ENCODE data around the gene DQX1.
A peak's percentile ranks its signal among the peaks of the same experiment; 100 is the strongest.
"Not testable (repeated sequence)": the region's sequence is repeated elsewhere in the genome, so short reads cannot be mapped to it uniquely, and the experiment has no call there.

DQX1 gene

GRCh38 chr2:74496997-74497776 is 28.8 kb downstream of the DQX1 start:
- no peak for DNase-seq (ENCODE audit: low read depth in 2 of 2)

- no peak for DNase-seq (ENCODE audit: low read depth in 2 of 2)
Measured at GRCh38 chr2:74495440-74495839, 30.6 kb downstream of the DQX1 start.

- no peak for DNase-seq (ENCODE audit: low read depth in 2 of 2)
Measured at GRCh38 chr2:74493546-74493945, 32.5 kb downstream of the DQX1 start.

GRCh38 chr2:74491648-74492544 is 34.1 kb downstream of the DQX1 start:
- no peak for DNase-seq (ENCODE audit: low read depth in 2 of 2)

- DNase-seq (ENCODE audit: low read depth in 2 of 2), result no peak
Measured at GRCh38 chr2:74489906-74490305, 36.1 kb downstream of the DQX1 start.

GRCh38 chr2:74488643-74489481 is 37.2 kb downstream of the DQX1 start:
- DNase-seq (ENCODE audit: low read depth in 2 of 2), result no peak

- DNase-seq (ENCODE audit: low read depth in 2 of 2), result no peak
Measured at GRCh38 chr2:74486141-74486540, 39.9 kb downstream of the DQX1 start.

GRCh38 chr2:74483675-74484164 is 42.3 kb downstream of the DQX1 start:
- not testable (repeated sequence) for DNase-seq (ENCODE audit: low read depth in 2 of 2)

GRCh38 chr2:74482801-74483674 is 43.0 kb downstream of the DQX1 start, which contains the start of the genes CCDC142 and TTC31:
TSS of gene CCDC142 (minus strand) at chr2:74482998. CDS start at chr2:74482837, 161 bp downstream.
TSS of gene TTC31 (plus strand) at chr2:74483081. CDS start at chr2:74483096, 15 bp downstream.
- peak; percentile 85 to 93 for DNase-seq (ENCODE audit: low read depth in 2 of 2)

GRCh38 chr2:74481961-74482800 is 43.9 kb downstream of the DQX1 start:
- no peak for DNase-seq (ENCODE audit: low read depth in 2 of 2)

- DNase-seq (ENCODE audit: low read depth in 2 of 2), result no peak
Measured at GRCh38 chr2:74481431-74481830, 44.6 kb downstream of the DQX1 start.

- DNase-seq (ENCODE audit: low read depth in 2 of 2), result no peak
Measured at GRCh38 chr2:74474899-74475298, 51.1 kb downstream of the DQX1 start.

GRCh38 chr2:74474481-74474880 is 51.5 kb downstream of the DQX1 start:
- no peak for DNase-seq (ENCODE audit: low read depth in 2 of 2)

- no peak for DNase-seq (ENCODE audit: low read depth in 2 of 2)
Measured at GRCh38 chr2:74472945-74473258, 53.1 kb downstream of the DQX1 start.

GRCh38 chr2:74472086-74472944 is 53.7 kb downstream of the DQX1 start, which contains the start of gene MRPL53:
TSS of gene MRPL53 (minus strand) at chr2:74472680. CDS start at chr2:74472660, 20 bp downstream.
- peak; percentile 91 to 96 for DNase-seq (ENCODE audit: low read depth in 2 of 2)

GRCh38 chr2:74471332-74472065 is 54.5 kb downstream of the DQX1 start:
- no peak for DNase-seq (ENCODE audit: low read depth in 2 of 2)

- DNase-seq (ENCODE audit: low read depth in 2 of 2), result not testable (repeated sequence)
Measured at GRCh38 chr2:74470742-74471141, 55.3 kb downstream of the DQX1 start.
